GM12891 (cell line): Measurements from ENCODE around the gene OCA2.

Experiments
- POLR2A ChIP-seq: IDR thresholded peaks from 2 replicates; pipeline ENCODE4 v1.6.1; 2011; ENCODE audit warnings: low read depth, low read length, control low read depth
- TAF1 ChIP-seq: IDR thresholded peaks from 2 replicates; pipeline ENCODE4 v1.6.1; 2011; ENCODE audit warnings: low read depth, low read length, control low read depth

- TF ChIP-seq TAF1 (no peak), POLR2A (no peak)
Measured at GRCh38 chr15:27866505-27867165, 232.5 kb downstream of the OCA2 start.
